A549 (cell line): ENCODE results near the gene RPRD2. TPM values are rescaled to one million over a fixed set of nuclear protein-coding genes. Genes with fewer than 3 reads are reported as not detected.

Source experiments
- ATAC-seq, 2 experiments: fragments of 200-7000 bp in 1 of 2; fragments of >200 bp in 1 of 2; cut with Nextera tagmentation in 1 of 2; cut with Tn5 transposase in 1 of 2; 3 replicates each; pipeline versions ENCODE4 v1.8.0 to v1.9.1; 2018 to 2020; ENCODE audit warnings: mild to moderate bottlenecking in 1 of 2, moderate library complexity in 1 of 2
- CTCF ChIA-PET: fragments of 300-600 bp; sonication (Branson Sonifier 250); formaldehyde crosslinking; extraction: SDS; loops from one replicate; lab custom pipeline; 2021; ENCODE audit warnings: antibody characterized with exemption, inconsistent platforms; lab: Yijun Ruan, JAX
- POLR2A ChIA-PET: fragments of 350-600 bp; formaldehyde crosslinking; extraction: SDS; loops from one replicate; lab custom pipeline; 2021; ENCODE audit warnings: antibody characterized with exemption, inconsistent platforms; lab: Yijun Ruan, JAX
- DNase-seq, 2 experiments: peaks; one replicate each; pipeline versions ENCODE4 v3.0.0 to v3.0.0-alpha.2; 2011 to 2016; ENCODE audit warnings: low read depth in 1 of 2, low spot score in 1 of 2
- FAIRE-seq: peaks from 2 replicates; lab custom pipeline; 2011; peaks lifted over from hg19 to GRCh38; lab: Jason Lieb, UNC
- H3K27ac ChIP-seq, 2 experiments: fragments of >200 bp; sonication (Bioruptor Twin); formaldehyde crosslinking; 3 replicates each; pipeline ENCODE4 v1.5.1; 2016 to 2017
- H3K4me1 ChIP-seq: fragments of >200 bp; sonication (Bioruptor Twin); formaldehyde crosslinking; 3 replicates; pipeline ENCODE4 v1.6.1; 2016
- H3K4me2 ChIP-seq: fragments of >200 bp; sonication (Bioruptor Twin); formaldehyde crosslinking; 3 replicates; pipeline ENCODE4 v1.6.1; 2016
- H3K4me3 ChIP-seq: fragments of >200 bp; sonication (Bioruptor Twin); formaldehyde crosslinking; 3 replicates; pipeline ENCODE4 v1.5.1; 2016
- H3K9me3 ChIP-seq: fragments of >200 bp; sonication (Bioruptor Twin); formaldehyde crosslinking; 3 replicates; pipeline ENCODE4 v1.6.1; 2016
- ATOH8 ChIP-seq: fragments of 250-450 bp; sonication (Bioruptor Pico); IDR thresholded peaks from 2 replicates; pipeline ENCODE4 v1.5.0; 2020; ENCODE audit warnings: low read depth, mild to moderate bottlenecking, moderate library complexity
- BHLHE40 ChIP-seq: IDR thresholded peaks from 2 replicates; pipeline ENCODE4 v1.6.1; 2012; ENCODE audit warnings: low read depth, low read length, inconsistent platforms
- CBX2 ChIP-seq: fragments of 200-600 bp; sonication (generic); IDR thresholded peaks from 2 replicates; pipeline ENCODE4 v1.6.1; 2016; ENCODE audit warnings: low read depth, mild to moderate bottlenecking, borderline replicate concordance
- CEBPB ChIP-seq, 2 experiments: fragments of >200 bp in 1 of 2; sonication (Bioruptor Twin) in 1 of 2; formaldehyde crosslinking in 1 of 2; IDR thresholded peaks; 2 replicates each; pipeline ENCODE4 v1.6.1; 2012 to 2016
- CHD2 ChIP-seq: fragments of 150-350 bp; IDR thresholded peaks from 2 replicates; pipeline ENCODE4 v1.6.1; 2014; ENCODE audit warnings: low read length; ENCODE audit not compliant: partially characterized antibody
- EHF ChIP-seq: fragments of 250-450 bp; sonication (Bioruptor Pico); IDR thresholded peaks from 2 replicates; pipeline ENCODE4 v1.5.0; 2020; ENCODE audit warnings: mild to moderate bottlenecking
- EP300 ChIP-seq, 2 experiments: fragments of >200 bp; sonication (Bioruptor Twin); formaldehyde crosslinking; IDR thresholded peaks; 2 replicates in 1 of 2; 3 replicates in 1 of 2; pipeline ENCODE4 v1.6.1; 2016 to 2017
- ESRRA ChIP-seq: fragments of 150-350 bp; IDR thresholded peaks from 2 replicates; pipeline ENCODE4 v1.6.1; 2014; ENCODE audit warnings: mild to moderate bottlenecking, low read length, borderline replicate concordance
- FOSL2 ChIP-seq, 2 experiments: fragments of 450-650 bp in 1 of 2; fragments of >200 bp in 1 of 2; sonication (Bioruptor Twin) in 1 of 2; formaldehyde crosslinking; IDR thresholded peaks; 2 replicates each; pipeline versions ENCODE4 v1.5.0 to v1.6.1; 2016 to 2020; ENCODE audit warnings: mild to moderate bottlenecking in 1 of 2, moderate library complexity in 1 of 2
- GATA3 ChIP-seq: IDR thresholded peaks from 2 replicates; pipeline ENCODE4 v1.6.1; 2012; ENCODE audit warnings: borderline replicate concordance
- HEYL ChIP-seq: fragments of 250-450 bp; sonication (Bioruptor Pico); IDR thresholded peaks from 2 replicates; pipeline ENCODE4 v1.8.0; 2021; ENCODE audit warnings: mild to moderate bottlenecking, moderate library complexity
- JUN ChIP-seq, 2 experiments: fragments of >200 bp; sonication (Bioruptor Twin); formaldehyde crosslinking; IDR thresholded peaks; 2 replicates in 1 of 2; 3 replicates in 1 of 2; pipeline ENCODE4 v1.6.1; 2016 to 2017
- JUNB ChIP-seq: fragments of >200 bp; sonication (Bioruptor Twin); formaldehyde crosslinking; IDR thresholded peaks from 2 replicates; pipeline ENCODE4 v1.6.1; 2016
- KDM5A ChIP-seq: fragments of 200-600 bp; sonication (generic); IDR thresholded peaks from 2 replicates; pipeline ENCODE4 v1.6.1; 2016; ENCODE audit warnings: antibody characterized with exemption, mild to moderate bottlenecking
- PHF8 ChIP-seq: fragments of 200-600 bp; sonication (generic); IDR thresholded peaks from 2 replicates; pipeline ENCODE4 v1.6.1; 2016; ENCODE audit warnings: low read depth, mild to moderate bottlenecking, antibody characterized with exemption, moderate library complexity, borderline replicate concordance
- POLR2AphosphoS2 ChIP-seq: conservative IDR thresholded peaks from 2 replicates; pipeline ENCODE4 v1.6.1; 2012; ENCODE audit warnings: low read length, improper control_type of control experiment, inconsistent platforms
- RAD21 ChIP-seq, 2 experiments: fragments of >200 bp in 1 of 2; sonication (Bioruptor Twin) in 1 of 2; formaldehyde crosslinking in 1 of 2; IDR thresholded peaks in 1 of 2; conservative IDR thresholded peaks in 1 of 2; 2 replicates in 1 of 2; 3 replicates in 1 of 2; pipeline ENCODE4 v1.6.1; 2012 to 2018; ENCODE audit warnings: inconsistent platforms in 1 of 2
- USF2 ChIP-seq: fragments of 450-650 bp; IDR thresholded peaks from 2 replicates; pipeline ENCODE4 v1.6.1; 2014; ENCODE audit warnings: antibody characterized with exemption
- ZSCAN20 ChIP-seq: fragments of 250-450 bp; sonication (Bioruptor Pico); IDR thresholded peaks from 2 replicates; pipeline ENCODE4 v1.8.0; 2022; ENCODE audit warnings: mild to moderate bottlenecking, moderate library complexity
- WGBS: methylation state at CpG from one replicate; pipeline ENCODE4 v1.1.6; 2017; ENCODE audit errors: missing lambda C conversion rate; 5-methylcytosine and 5-hydroxymethylcytosine counted together
- polyA plus RNA-seq, 4 experiments: library from polyadenylated mRNA; depleted of rRNA in 3 of 4; stranded (reverse); fragments of >200 nt; fragmentation: RNase III in 1 of 4; extraction: RNeasy Plus Mini Kit Qiagen cat#74134 plus additional on column Dnase treatment in 1 of 4; gene quantifications; 2 replicates in 3 of 4; 3 replicates in 1 of 4; pipeline ENCODE4 v1.2.3, GENCODE V29; 2011 to 2017
- TF ChIP-seq, protein P1 (sequence below): IDR thresholded peaks from 2 replicates; pipeline ENCODE4 v1.6.1; 2012; ENCODE audit warnings: low read depth, borderline replicate concordance
- TF ChIP-seq, protein P2 (sequence below): fragments of >200 bp; sonication (Bioruptor Twin); formaldehyde crosslinking; IDR thresholded peaks from 3 replicates; pipeline ENCODE4 v1.6.1; 2016

RPRD2 gene
- polyA plus RNA-seq, 2 of the 4 experiments (the other 2 are of a cell fraction), result 10.3 to 20.8 TPM

DNA sequence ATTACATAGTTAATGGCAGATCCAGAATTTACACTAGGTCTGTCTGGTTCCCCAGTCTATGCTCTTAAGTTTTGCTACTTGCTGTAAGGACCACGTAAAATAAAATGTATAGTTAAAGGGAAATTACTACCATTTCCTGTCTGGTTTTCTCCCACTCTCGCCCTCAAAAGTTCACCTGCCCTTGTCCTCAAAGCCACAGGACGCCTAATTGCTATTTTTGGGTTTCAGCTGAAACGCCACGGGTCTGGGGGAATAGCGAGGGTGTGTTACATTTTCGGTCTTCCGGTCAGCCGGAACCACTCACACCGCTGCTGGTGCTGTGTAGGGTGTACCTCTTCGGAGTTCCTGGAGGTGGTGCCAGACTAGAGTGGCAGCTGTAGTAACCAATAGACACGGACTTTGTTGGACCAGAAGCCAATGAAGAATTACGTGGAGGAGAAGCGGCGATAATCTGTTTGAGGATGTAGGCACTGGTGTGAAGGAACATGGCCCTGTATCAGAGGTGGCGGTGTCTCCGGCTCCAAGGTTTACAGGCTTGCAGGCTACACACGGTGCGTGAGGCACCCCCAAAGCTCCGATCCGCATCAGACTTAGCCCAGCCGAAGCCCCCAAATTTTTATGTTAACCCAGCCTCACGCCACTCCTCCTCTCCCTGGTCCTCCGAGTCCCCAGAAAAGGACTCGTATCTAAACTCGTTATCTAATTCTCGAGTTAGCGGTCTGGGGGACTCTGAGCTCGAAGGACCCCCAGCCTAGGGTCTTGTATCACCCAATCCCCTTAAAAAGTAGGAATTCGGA lies 123.2 kb downstream of the RPRD2 start, which contains the start of gene TARS2 (continued):
- TF ChIP-seq FOSL2 (IDR thresholded peaks at IDR 0.05) (no peak), FOSL2 (CRISPR knock-in tag; IDR thresholded peaks at IDR 0.05) (no peak), EP300 (IDR thresholded peaks at IDR 0.05) (no peak), PHF8 (no peak), CBX2 (no peak), JUN (IDR thresholded peaks at IDR 0.05) (peak; percentile 45 to 93; a peak in 3 of 5 replicates), JUNB (no peak), GATA3 (peak; percentile 61; the same call in 1 of the 2 replicates), ZSCAN20 (CRISPR knock-in tag) (no peak), RAD21 (conservative IDR thresholded peaks at IDR 0.05 in 1 of 2, IDR thresholded peaks at IDR 0.05 in 1 of 2) (peak in 1 of 2 experiments; percentile 8; a peak in 1 of 5 replicates), ESRRA (0 out of 2 replicates have a peak, but pooled peaks have one; percentile 0), CHD2 (peak; percentile 45), CEBPB (IDR thresholded peaks at IDR 0.05) (no peak; a peak in 1 of 4 replicates), ATOH8 (no peak)
- TF ChIP-seq, protein P1, sequence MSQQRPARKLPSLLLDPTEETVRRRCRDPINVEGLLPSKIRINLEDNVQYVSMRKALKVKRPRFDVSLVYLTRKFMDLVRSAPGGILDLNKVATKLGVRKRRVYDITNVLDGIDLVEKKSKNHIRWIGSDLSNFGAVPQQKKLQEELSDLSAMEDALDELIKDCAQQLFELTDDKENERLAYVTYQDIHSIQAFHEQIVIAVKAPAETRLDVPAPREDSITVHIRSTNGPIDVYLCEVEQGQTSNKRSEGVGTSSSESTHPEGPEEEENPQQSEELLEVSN, result peak; percentile 79; the same call in 1 of the 2 replicates
- TF ChIP-seq, protein P2, sequence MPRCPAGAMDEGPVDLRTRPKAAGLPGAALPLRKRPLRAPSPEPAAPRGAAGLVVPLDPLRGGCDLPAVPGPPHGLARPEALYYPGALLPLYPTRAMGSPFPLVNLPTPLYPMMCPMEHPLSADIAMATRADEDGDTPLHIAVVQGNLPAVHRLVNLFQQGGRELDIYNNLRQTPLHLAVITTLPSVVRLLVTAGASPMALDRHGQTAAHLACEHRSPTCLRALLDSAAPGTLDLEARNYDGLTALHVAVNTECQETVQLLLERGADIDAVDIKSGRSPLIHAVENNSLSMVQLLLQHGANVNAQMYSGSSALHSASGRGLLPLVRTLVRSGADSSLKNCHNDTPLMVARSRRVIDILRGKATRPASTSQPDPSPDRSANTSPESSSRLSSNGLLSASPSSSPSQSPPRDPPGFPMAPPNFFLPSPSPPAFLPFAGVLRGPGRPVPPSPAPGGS, result peak; percentile 68; the same call in 1 of the 3 replicates

GRCh38 chr1:150487763-150488115 lies 123.8 kb downstream of the RPRD2 start:
- Histone ChIP-seq H3K4me1 (peaks cover 7% of the 10 kb centered on the region; the same call in 2 of the 3 replicates), H3K4me2 (peak overlapping the region; percentile 98), H3K9me3 (no peaks in the 10 kb centered on the region), H3K4me3 (peak overlapping the region; percentile 71), H3K27ac (peak overlapping the region; percentile 79 to 94)
- 8% methylated on average over 7 of the region's 7 CpGs for WGBS
- FAIRE-seq (no peak), ATAC-seq (peak in 1 of 2 experiments; percentile 7; a peak in 1 of 6 replicates), DNase-seq (no peak)
- POLR2A ChIA-PET, result interaction anchor here (0.7 to 1.7 kb wide), 3 partner anchors 28 to 124 kb away, joined by 3 to 10 read pairs (median 4); partner anchors contain the start of genes FALEC and RPRD2
- no peak for TF ChIP-seq BHLHE40
- TF ChIP-seq EP300 (IDR thresholded peaks at IDR 0.05), result no peak
- TF ChIP-seq KDM5A, result 0 out of 2 replicates have a peak, but pooled peaks have one; percentile 9
- TF ChIP-seq JUN (IDR thresholded peaks at IDR 0.05), result no peak
- no peak for TF ChIP-seq POLR2AphosphoS2
- TF ChIP-seq CBX2, result no peak
- TF ChIP-seq, all 56 proteins: peak for 1
- CTCF ChIA-PET, result interaction anchor here (0.5 to 2.3 kb wide), 3 partner anchors 45 to 126 kb away, joined by 3 to 15 read pairs (median 7); no protein-coding TSS in a partner anchor

GRCh38 chr1:150493175-150493574 lies 129.2 kb downstream of the RPRD2 start:
- FAIRE-seq, result no peak
- POLR2A ChIA-PET, result no interaction called here
- Histone ChIP-seq H3K4me3 (no peak overlapping the region), H3K9me3 (no peaks in the 10 kb centered on the region)
- no peak for TF ChIP-seq USF2
- TF ChIP-seq EHF (CRISPR knock-in tag), result no peak
- no peak for TF ChIP-seq HEYL
- TF ChIP-seq, all 56 proteins: peak for 0
- Histone ChIP-seq H3K4me1 (peaks cover 4% of the 10 kb centered on the region; the same call in 2 of the 3 replicates), H3K4me2 (no peak overlapping the region), H3K27ac (no peak overlapping the region)
- 89% methylated on average over 8 of the region's 8 CpGs for WGBS
- no peak for ATAC-seq
- DNase-seq, result no peak
- CTCF ChIA-PET, result interaction anchor here (0.9 to 1.5 kb wide), 3 partner anchors 39 to 68 kb away, joined by 3 to 7 read pairs (median 7); no protein-coding TSS in a partner anchor
